Hepatic stellate cell (primary cell): ENCODE data around the gene RGS10.

ENCODE experiments used
- DNase-seq: peaks from one replicate; pipeline ENCODE4 v3.0.0; 2011; ENCODE audit warnings: low spot score

RGS10 gene

DNA sequence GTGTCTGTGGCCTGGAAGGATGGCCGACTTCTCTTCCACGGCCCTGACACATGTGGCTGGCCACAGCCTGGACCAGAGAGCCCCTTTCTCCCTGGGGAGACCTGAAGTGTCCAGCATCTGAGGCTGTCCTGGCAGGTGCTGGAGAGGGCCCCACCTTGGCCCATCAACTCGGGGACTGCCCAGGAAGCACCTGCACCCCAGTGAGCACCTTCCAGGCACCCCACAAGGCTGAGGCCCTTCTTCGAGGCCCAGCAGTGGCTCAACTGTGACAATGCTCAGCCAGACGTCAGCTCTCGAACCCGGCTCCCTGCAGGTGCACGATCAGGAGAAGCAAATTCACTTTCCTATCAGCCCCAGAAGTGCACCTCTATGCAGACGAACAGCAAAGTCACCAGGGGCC lies 24.3 kb downstream of the RGS10 start:
- no peak for DNase-seq

DNA sequence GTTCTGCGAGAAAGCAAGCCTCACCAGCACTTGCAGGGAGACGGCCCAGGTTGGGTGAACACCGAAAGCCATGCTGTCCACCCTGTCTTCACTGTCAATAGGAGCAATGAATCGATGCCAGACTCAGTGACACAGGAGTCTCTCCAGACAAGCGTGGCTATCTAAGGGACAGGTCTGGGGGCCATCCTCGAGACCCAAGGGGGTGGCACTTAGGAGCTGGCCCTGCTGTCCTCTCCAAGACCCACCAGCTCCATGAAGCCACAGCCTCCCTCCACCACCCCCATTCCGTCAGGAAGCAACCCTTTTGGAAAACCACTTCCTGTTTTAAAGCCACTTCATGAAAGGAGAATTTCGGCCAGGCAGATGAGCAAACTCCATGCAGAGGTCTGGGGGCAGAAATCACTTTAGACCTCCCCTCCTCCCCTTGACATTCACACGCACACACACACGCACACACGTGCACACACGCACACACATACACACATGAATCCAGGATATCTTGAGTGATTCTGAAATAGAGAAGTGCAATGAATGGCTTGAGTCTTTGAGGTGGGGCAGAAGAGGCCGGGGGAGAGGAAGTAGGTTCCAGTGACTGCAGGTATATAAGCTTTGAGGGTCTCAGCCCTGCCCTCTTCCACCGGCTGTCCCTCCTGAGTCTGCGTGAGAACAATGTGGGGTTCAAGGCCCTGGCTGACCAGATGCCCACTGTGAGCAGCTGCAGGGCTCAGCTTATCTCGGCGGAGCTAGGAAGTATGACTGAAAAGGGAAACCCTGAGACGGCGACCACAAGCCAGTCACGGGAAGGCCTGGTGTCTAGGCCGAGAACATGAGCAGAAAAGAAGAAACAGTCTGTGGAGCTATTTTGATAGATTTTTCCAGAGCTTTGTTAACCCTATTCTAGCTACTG lies 25.0 kb downstream of the RGS10 start:
- DNase-seq: peak; percentile 42

- DNase-seq: no peak
Observed at GRCh38 chr10:119516381-119517234, 25.9 kb downstream of the RGS10 start.

DNA sequence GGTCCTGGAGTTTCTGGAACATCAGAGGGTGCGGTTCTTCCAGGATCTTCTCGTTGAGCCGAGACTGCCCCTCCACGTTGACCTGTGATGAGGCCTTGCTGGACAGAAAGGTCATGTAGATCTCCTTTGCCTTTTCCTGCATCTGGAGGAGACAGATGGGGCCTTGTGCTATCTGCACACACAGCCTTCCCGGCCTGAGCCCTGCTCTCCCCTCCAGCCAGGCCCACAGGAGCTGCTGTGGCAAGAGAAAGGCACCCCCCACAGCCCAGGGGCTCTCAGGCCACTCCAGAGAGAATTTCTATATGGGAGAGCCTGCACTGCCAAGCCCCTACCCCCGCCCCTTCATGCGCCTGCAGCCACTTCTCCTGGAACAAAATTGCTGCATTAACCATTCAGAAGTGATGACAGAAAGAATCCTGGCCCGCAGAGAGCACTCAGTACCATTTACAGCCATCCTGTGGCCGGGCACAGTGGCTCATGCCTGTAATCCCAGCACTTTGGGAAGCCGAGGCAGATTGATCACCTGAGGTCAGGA lies 26.9 kb downstream of the RGS10 start:
- DNase-seq: no peak

GRCh38 chr10:119514819-119515218 lies 27.7 kb downstream of the RGS10 start:
- no peak for DNase-seq

- DNase-seq: no peak
Observed at GRCh38 chr10:119511828-119512515, 30.5 kb downstream of the RGS10 start.

DNA sequence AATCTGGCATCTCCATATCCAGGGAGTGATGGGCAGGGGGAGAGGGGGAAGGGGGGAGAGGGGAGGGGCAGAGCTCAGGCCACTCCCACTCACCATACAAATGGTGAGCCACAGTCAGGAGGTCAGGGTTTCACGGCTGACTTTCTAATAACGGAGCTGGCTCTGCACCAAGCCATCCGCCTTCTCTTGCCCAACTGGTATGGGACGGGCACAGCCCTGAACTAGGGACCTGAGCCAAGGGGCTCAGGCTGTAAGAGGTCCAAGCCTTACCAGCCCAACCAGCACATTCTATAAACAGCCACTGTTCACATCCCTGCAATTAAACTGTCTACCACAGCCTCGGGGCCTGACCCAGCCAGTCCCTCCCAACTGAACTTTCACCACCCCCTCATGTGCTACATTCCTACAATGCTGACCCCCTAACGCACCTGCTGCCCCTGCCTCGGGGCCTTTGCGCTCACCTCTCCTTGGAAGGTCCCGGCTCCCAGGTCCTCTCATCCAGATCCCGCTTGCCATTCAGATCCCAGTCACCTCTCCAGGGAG lies 32.5 kb downstream of the RGS10 start:
- DNase-seq: no peak

GRCh38 chr10:119507115-119507514 lies 35.4 kb downstream of the RGS10 start:
- DNase-seq: no peak

DNA sequence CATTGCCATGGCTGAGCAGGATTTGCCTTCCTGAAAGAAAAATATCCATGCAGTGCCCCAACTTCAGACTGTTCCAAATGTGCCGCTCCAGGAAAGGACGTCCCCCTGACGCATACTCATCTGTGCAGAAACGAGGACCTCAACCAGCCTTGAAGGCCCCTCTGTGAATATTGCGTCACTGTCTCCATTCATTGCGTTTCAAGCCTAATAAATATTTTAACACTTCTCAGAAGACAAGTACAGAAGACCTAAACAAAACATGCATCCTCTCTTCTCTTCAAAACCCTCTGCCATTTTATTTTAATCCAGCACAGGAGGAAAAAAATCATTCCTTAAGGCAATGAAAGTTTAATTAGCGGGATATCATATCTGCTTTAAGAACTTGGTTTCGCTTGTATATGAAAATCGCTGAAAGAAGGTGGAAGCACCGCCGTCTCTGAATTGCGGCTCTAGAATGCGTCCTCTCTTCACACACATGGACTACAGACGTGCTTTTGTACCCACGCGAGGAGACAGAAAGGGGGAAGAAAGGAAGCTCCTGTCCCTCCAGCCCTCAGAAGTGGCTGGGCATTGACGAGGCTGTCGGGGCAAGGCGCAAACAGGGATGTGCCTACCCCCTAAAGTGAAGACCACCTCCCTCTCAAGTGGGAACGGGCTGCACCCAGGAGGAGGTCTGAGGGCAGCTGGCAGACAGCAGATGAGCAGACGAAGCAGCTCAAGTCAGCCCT lies 36.8 kb downstream of the RGS10 start:
- no peak for DNase-seq

DNA sequence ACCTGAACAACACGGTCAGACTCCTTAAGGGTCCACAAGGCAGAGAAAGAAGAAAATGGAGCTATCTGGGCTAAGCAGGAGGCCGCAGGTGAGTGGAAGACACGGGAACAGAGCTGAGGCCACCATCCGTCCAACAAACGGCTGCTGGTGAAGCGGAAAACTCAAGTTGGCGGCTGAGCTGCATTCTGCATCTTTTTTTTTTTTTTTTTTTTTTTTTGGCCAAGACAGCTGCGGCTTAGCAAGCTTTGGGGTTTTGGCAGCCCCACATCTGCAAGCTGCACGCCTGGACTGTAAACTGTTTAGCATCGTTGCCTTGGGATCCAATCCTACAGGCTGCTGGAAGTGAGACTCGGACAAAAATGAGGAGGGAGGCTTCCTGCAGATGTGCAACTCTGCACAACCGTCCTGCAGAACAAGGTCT lies 37.4 kb downstream of the RGS10 start:
- no peak for DNase-seq

DNA sequence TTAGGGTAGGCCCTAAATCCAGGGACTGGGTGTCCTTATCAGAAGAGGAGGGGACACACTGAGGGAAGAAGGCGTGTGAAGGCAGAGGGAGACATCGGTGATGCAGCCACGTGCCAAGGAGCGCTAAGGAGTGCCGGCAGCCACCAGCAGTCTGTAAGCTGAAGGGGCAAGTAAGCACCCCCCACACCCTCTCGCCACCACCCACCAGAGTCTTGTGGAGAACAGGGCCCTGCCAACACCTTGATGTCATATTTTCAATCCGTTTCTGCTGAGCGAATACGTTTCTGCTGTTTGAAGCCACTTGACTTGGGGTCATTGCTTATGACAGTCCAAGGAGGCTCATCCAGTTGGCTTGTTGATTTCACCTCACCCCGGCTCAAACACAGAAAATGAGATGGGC lies 37.9 kb downstream of the RGS10 start:
- DNase-seq: no peak

DNA sequence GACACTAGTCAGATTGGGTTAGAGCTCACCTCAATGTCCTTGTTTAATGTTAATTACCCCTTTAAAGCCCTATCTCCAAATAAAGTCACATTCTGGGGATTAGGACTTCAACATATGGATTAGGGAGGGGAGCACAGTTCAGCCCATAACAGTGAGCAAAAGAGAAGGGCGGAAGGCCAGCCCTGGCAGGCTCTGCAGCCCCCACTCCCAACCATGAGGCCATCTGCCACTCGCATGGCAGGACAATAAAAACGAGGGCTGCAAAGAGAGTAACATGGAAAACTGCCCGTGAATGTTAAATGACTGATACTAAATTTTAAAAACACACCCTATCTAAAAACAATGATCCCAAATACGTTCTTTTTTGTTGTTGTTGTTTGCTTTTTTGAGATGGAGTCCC lies 38.7 kb downstream of the RGS10 start:
- no peak for DNase-seq

- no peak for DNase-seq
Observed at GRCh38 chr10:119502618-119503155, 39.8 kb downstream of the RGS10 start.

- no peak for DNase-seq
Observed at GRCh38 chr10:119502209-119502608, 40.3 kb downstream of the RGS10 start.

DNA sequence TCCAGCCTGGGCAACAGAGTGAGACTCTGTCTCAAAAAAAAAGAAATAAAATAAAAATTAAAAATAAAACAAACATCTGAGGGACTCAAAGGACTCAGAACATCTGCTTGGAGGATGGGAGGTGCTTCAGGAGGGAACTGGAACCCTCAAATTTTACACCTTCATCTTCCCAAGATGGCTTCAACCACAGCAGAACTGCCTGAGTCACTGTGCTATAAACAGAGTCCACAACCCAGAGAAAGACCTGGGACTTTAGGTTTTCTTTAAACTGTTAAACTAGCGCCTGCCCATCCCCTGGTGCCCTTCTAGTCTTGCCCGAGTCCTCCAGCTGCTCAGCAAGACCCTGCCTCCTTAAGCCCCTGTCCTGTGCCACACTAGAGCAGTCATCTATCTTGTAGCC lies 40.8 kb downstream of the RGS10 start:
- DNase-seq: no peak

GRCh38 chr10:119500821-119501220 lies 41.7 kb downstream of the RGS10 start:
- no peak for DNase-seq

GRCh38 chr10:119500123-119500795 lies 42.3 kb downstream of the RGS10 start:
- DNase-seq: no peak

DNA sequence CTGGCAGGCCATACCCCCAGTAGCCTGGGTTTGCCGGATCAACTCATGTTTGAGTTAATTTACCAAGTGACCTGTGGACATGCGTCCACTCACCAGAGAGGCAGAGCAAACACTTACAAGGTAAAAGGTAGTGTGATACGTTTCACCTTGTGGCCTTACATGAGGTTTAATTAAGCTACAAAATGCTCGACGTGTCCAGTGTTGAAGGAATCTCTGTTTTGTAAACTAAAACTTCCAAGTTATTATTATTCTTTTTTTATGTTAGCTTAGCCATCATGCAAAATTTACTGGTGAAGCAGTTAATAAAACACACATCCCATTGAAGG lies 42.9 kb downstream of the RGS10 start:
- DNase-seq: no peak

GRCh38 chr10:119498889-119499676 lies 43.4 kb downstream of the RGS10 start:
- peak; percentile 58 for DNase-seq

DNA sequence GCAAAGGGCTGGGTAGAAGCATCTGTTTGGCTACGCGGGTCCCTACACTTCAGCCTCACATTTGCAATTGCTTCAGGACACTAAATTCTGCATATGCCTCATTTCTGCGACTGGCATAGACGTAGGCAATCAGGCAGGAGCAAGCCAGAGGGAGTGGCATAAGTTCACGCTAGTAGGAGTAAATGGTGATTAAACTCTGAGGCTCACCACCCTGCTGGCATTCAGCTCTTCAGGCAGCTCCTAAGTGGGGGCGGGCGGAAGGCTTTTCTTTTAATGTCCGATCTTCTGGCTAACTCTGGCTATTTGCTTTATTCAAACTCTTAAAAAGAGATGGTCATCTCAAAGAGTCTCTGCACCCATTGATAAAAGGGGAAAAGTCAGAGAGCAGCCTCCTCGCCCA lies 45.3 kb downstream of the RGS10 start:
- DNase-seq: no peak
